H9 (cell line): ENCODE results near the gene TRIM23. TPM values are rescaled to one million over a fixed set of nuclear protein-coding genes. Genes with fewer than 3 reads are reported as not detected.

Source experiments
- DNase-seq: peaks from one replicate; pipeline ENCODE4 v3.0.0-alpha.2; 2017
- H2AFZ ChIP-seq: one replicate; pipeline ENCODE4 v1.6.1; 2013; ENCODE audit warnings: mild to moderate bottlenecking, low read length, control low read depth, moderate library complexity
- H2AK5ac ChIP-seq: 2 replicates; pipeline ENCODE4 v1.6.1; 2013; ENCODE audit warnings: low read length, control low read depth, mixed read lengths; ENCODE audit not compliant: insufficient read length
- H2BK120ac ChIP-seq: one replicate; pipeline ENCODE4 v1.6.1; 2013; ENCODE audit warnings: low read depth, mild to moderate bottlenecking, low read length, control low read depth, inconsistent platforms; ENCODE audit not compliant: poor library complexity, severe bottlenecking
- H2BK12ac ChIP-seq: 2 replicates; pipeline ENCODE4 v1.6.1; 2013; ENCODE audit warnings: low read length, control low read depth, mixed read lengths, low read depth; ENCODE audit not compliant: insufficient read length
- H2BK15ac ChIP-seq: 2 replicates; pipeline ENCODE4 v1.6.1; 2013; ENCODE audit warnings: low read depth, low read length, control low read depth
- H2BK20ac ChIP-seq: one replicate; pipeline ENCODE4 v1.6.1; 2013; ENCODE audit warnings: low read depth, mild to moderate bottlenecking, low read length, control low read depth, inconsistent platforms; ENCODE audit not compliant: poor library complexity, severe bottlenecking
- H2BK5ac ChIP-seq: 2 replicates; pipeline ENCODE4 v1.6.1; 2013; ENCODE audit warnings: low read length, control low read depth, mixed read lengths; ENCODE audit not compliant: insufficient read length
- H3K14ac ChIP-seq: 2 replicates; pipeline ENCODE4 v1.6.1; 2013; ENCODE audit warnings: low read length, control low read depth; ENCODE audit not compliant: insufficient read depth
- H3K18ac ChIP-seq: 2 replicates; pipeline ENCODE4 v1.6.1; 2013; ENCODE audit warnings: low read depth, mild to moderate bottlenecking, mixed read lengths, low read length, control low read depth; ENCODE audit not compliant: insufficient read length
- H3K23ac ChIP-seq: 2 replicates; pipeline ENCODE4 v1.6.1; 2013; ENCODE audit warnings: low read length, control low read depth, mixed read lengths, low read depth; ENCODE audit not compliant: insufficient read length
- H3K23me2 ChIP-seq: 2 replicates; pipeline ENCODE4 v1.6.1; 2013; ENCODE audit warnings: low read depth, mild to moderate bottlenecking, mixed read lengths, low read length, control low read depth; ENCODE audit not compliant: insufficient read length, poor library complexity, severe bottlenecking
- H3K27ac ChIP-seq: 2 replicates; pipeline ENCODE4 v1.5.1; 2013; ENCODE audit warnings: low read length, control low read depth, mixed read lengths, low read depth; ENCODE audit not compliant: insufficient read length
- H3K27me3 ChIP-seq: 2 replicates; pipeline ENCODE4 v1.6.1; 2013; ENCODE audit warnings: low read length, control low read depth, inconsistent platforms; ENCODE audit not compliant: insufficient read depth
- H3K4ac ChIP-seq: 2 replicates; pipeline ENCODE4 v1.6.1; 2013; ENCODE audit warnings: low read depth, mild to moderate bottlenecking, control low read depth, inconsistent platforms, low read length, moderate library complexity
- H3K4me1 ChIP-seq: 2 replicates; pipeline ENCODE4 v1.6.1; 2013; ENCODE audit warnings: low read length, control low read depth, inconsistent platforms; ENCODE audit not compliant: insufficient read depth
- H3K4me2 ChIP-seq: 2 replicates; pipeline ENCODE4 v1.6.1; 2013; ENCODE audit warnings: low read length, control low read depth, mixed read lengths; ENCODE audit not compliant: insufficient read length, insufficient read depth
- H3K56ac ChIP-seq: 2 replicates; pipeline ENCODE4 v1.6.1; 2013; ENCODE audit warnings: low read depth, mild to moderate bottlenecking, mixed read lengths, low read length, control low read depth; ENCODE audit not compliant: insufficient read length
- H3K79me1 ChIP-seq: 2 replicates; pipeline ENCODE4 v1.6.1; 2013; ENCODE audit warnings: low read depth, mild to moderate bottlenecking, moderate library complexity, low read length, control low read depth, inconsistent platforms; ENCODE audit not compliant: insufficient read depth, poor library complexity, severe bottlenecking
- H3K79me2 ChIP-seq: 2 replicates; pipeline ENCODE4 v1.6.1; 2013; ENCODE audit warnings: low read length, control low read depth, inconsistent platforms; ENCODE audit not compliant: insufficient read depth
- H3K9ac ChIP-seq: 2 replicates; pipeline ENCODE4 v1.6.1; 2013; ENCODE audit warnings: low read length, control low read depth, mixed read lengths; ENCODE audit not compliant: insufficient read length; ENCODE audit errors: extremely low read depth
- H3K9me3 ChIP-seq: one replicate; pipeline ENCODE4 v1.6.1; 2013; ENCODE audit warnings: low read depth, low read length, inconsistent platforms; ENCODE audit not compliant: control insufficient read depth
- H3T11ph ChIP-seq: one replicate; pipeline ENCODE4 v1.6.1; 2013; ENCODE audit warnings: mild to moderate bottlenecking, low read length, control low read depth, inconsistent platforms
- H4K20me1 ChIP-seq: one replicate; pipeline ENCODE4 v1.6.1; 2013; ENCODE audit not compliant: control insufficient read depth, insufficient read length, insufficient read depth
- H4K5ac ChIP-seq: 2 replicates; pipeline ENCODE4 v1.6.1; 2013; ENCODE audit warnings: low read depth, mild to moderate bottlenecking, mixed read lengths, low read length, control low read depth; ENCODE audit not compliant: insufficient read length
- H4K8ac ChIP-seq: replicated peaks from 2 replicates; pipeline ENCODE4 v1.6.1; 2013; ENCODE audit warnings: low read length, control low read depth, mixed read lengths, low read depth; ENCODE audit not compliant: insufficient read length
- H4K91ac ChIP-seq: 2 replicates; pipeline ENCODE4 v1.6.1; 2013; ENCODE audit warnings: low read depth, mild to moderate bottlenecking, moderate library complexity, mixed read lengths, low read length, control low read depth; ENCODE audit not compliant: insufficient read length
- H3K27ac Mint-ChIP-seq, 3 experiments: 2 replicates in 2 of 3; 3 replicates in 1 of 3; pipeline ENCODE4 v1.8.0; 2020 to 2021; ENCODE audit warnings: mixed read lengths in 3 of 3, mild to moderate bottlenecking in 1 of 3, moderate library complexity in 1 of 3
- H3K27me3 Mint-ChIP-seq: 2 replicates; pipeline ENCODE4 v1.8.0; 2021; ENCODE audit warnings: low read depth, mild to moderate bottlenecking, moderate library complexity, mixed read lengths
- H3K36me3 Mint-ChIP-seq, 3 experiments: 2 replicates in 2 of 3; 3 replicates in 1 of 3; pipeline ENCODE4 v1.8.0; 2020 to 2021; ENCODE audit warnings: low read depth in 3 of 3, mixed read lengths in 3 of 3; ENCODE audit not compliant: insufficient read depth in 1 of 3
- H3K4me1 Mint-ChIP-seq, 2 experiments: 2 replicates each; pipeline ENCODE4 v1.8.0; 2020; ENCODE audit warnings: mixed read lengths in 2 of 2
- H3K4me3 Mint-ChIP-seq, 2 experiments: 2 replicates in 1 of 2; 3 replicates in 1 of 2; pipeline ENCODE4 v1.8.0; 2020 to 2021; ENCODE audit warnings: mild to moderate bottlenecking in 2 of 2, mixed read lengths in 2 of 2, moderate library complexity in 1 of 2
- H3K9me3 Mint-ChIP-seq, 2 experiments: 2 replicates in 1 of 2; 3 replicates in 1 of 2; pipeline ENCODE4 v1.8.0; 2020; ENCODE audit warnings: mild to moderate bottlenecking in 2 of 2, mixed read lengths in 2 of 2, moderate library complexity in 1 of 2
- WGBS: extraction: QIAGEN DNeasy Blood & Tissue Kit; methylation state at CpG from one replicate; pipeline ENCODE4 v1.1.7; 2013; ENCODE audit warnings: missing lambda C conversion rate, low lambda C conversion rate, mixed read lengths; ENCODE audit not compliant: insufficient read length; ENCODE audit errors: extremely low coverage; 5-methylcytosine and 5-hydroxymethylcytosine counted together
- total RNA-seq: library from RNA; stranded (reverse); gene quantifications from 2 replicates; pipeline ENCODE4 v1.2.1, GENCODE V29; 2021
- TF ChIP-seq, protein P1 (sequence below): fragments of 200-600 bp; sonication (generic); conservative IDR thresholded peaks from 3 replicates; pipeline ENCODE4 v1.8.0; 2021; ENCODE audit warnings: antibody characterized with exemption, mild to moderate bottlenecking

TRIM23 gene
- total RNA-seq, 1 experiment from 2014 or later: 12.9 TPM

DNA sequence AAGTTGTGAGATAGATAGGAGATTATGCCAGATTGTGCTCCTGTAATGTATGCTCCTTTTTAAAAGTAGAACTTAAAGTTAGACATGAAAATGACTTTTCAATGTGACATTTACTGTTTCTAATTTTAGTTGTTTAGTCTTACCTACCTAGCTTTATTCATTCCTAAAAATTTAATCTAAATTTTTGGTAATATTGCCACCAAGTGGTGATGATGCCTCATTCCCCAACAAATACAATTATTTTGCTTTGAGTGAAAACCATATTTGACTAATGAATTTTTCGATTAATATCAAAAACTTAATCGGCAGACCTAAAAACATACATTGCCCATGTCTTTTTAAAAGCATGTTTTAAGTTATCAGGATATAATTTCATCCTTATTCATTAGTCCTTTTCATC is 35.4 kb downstream of the TRIM23 start:
- Histone ChIP-seq H4K20me1 (no peaks in the 10 kb centered on the region), H4K91ac (no peak overlapping the region), H2AFZ (no peak overlapping the region), H2BK120ac (no peak overlapping the region), H4K8ac (no peak overlapping the region), H3K79me2 (no peaks in the 10 kb centered on the region), H2AK5ac (no peak overlapping the region), H3K79me1 (no peaks in the 10 kb centered on the region), H2BK15ac (no peak overlapping the region), H3T11ph (no peak overlapping the region), H3K4me2 (no peak overlapping the region), H3K27ac (no peak overlapping the region), H3K27me3 (no peaks in the 10 kb centered on the region), H2BK20ac (no peak overlapping the region), H3K23me2 (no peaks in the 10 kb centered on the region), H2BK5ac (no peak overlapping the region), H3K4ac (no peak overlapping the region), H3K9me3 (no peaks in the 10 kb centered on the region), H3K56ac (no peak overlapping the region), H3K23ac (no peak overlapping the region), H3K9ac (no peak overlapping the region), H3K18ac (no peak overlapping the region), H4K5ac (no peak overlapping the region), H3K4me1 (no peaks in the 10 kb centered on the region), H3K14ac (no peak overlapping the region), H2BK12ac (no peak overlapping the region)
- Mint-ChIP-seq H3K27me3 (no peaks in the 10 kb centered on the region), H3K36me3 (peaks cover 14 to 41% (median 28%) of the 10 kb centered on the region in 3 experiments; a peak in 5 of 7 replicates), H3K4me1 (no peaks in the 10 kb centered on the region), H3K9me3 (no peaks in the 10 kb centered on the region), H3K27ac (no peak overlapping the region), H3K4me3 (no peak overlapping the region)
- no CpG with 5 or more reads among the region's 2 CpGs for WGBS
- TF ChIP-seq, protein P1, sequence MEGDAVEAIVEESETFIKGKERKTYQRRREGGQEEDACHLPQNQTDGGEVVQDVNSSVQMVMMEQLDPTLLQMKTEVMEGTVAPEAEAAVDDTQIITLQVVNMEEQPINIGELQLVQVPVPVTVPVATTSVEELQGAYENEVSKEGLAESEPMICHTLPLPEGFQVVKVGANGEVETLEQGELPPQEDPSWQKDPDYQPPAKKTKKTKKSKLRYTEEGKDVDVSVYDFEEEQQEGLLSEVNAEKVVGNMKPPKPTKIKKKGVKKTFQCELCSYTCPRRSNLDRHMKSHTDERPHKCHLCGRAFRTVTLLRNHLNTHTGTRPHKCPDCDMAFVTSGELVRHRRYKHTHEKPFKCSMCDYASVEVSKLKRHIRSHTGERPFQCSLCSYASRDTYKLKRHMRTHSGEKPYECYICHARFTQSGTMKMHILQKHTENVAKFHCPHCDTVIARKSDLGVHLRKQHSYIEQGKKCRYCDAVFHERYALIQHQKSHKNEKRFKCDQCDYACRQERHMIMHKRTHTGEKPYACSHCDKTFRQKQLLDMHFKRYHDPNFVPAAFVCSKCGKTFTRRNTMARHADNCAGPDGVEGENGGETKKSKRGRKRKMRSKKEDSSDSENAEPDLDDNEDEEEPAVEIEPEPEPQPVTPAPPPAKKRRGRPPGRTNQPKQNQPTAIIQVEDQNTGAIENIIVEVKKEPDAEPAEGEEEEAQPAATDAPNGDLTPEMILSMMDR: no peak; the same call in 2 of the 3 replicates
- DNase-seq: no peak
